SU-DHL-6 (cell line): Measurements from ENCODE around the gene PSME2.

ENCODE experiments used
- CTCF ChIP-seq: fragments of 200-600 bp; sonication (generic); IDR thresholded peaks from one replicate; pipeline ENCODE4 v1.5.1; 2017; ENCODE audit warnings: antibody characterized with exemption, mild to moderate bottlenecking, low read length, moderate library complexity; ENCODE audit not compliant: insufficient read depth, poor library complexity, severe bottlenecking
- EZH2phosphoT487 ChIP-seq: fragments of 200-600 bp; sonication (generic), shearing (Covaris generic); conservative IDR thresholded peaks from 2 replicates; pipeline ENCODE4 v1.6.1; 2018; ENCODE audit warnings: mild to moderate bottlenecking, antibody characterized with exemption, low read length, moderate library complexity, mixed read lengths

GRCh38 chr14:24167469-24168114 lies 21.2 kb upstream of the PSME2 start:
- TF ChIP-seq CTCF: no peak
- no peak for TF ChIP-seq EZH2phosphoT487
